ENCODE results near the gene LKAAEAR1. TPM values are rescaled to one million over a fixed set of nuclear protein-coding genes. Genes with fewer than 3 reads are reported as not detected.

The LKAAEAR1 gene
- total RNA-seq, 2 experiments from 2014 or later = not detected

DNA sequence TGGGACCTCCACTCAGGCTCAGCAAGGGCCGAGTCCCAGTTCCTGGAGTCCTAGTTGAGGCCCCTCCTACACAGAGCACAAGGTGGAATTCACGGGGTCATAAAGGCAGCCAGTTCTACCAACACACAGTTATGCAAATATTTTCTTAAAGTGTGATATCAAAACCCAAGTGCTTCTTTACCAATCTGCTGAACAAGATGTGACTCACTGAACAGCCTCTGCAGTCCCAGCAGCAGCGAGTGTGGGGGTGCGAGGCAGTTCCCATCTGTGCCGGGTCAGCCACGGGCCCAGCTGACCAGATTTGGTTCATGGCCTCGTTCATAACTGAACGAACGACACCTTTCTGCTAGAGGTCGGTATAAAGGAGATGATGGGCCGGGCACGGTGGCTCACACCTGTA, 25.7 kb downstream of the LKAAEAR1 start:
- Mint-ChIP-seq H3K27ac (no peak overlapping the region), H3K4me3 (peak overlapping the region; percentile 38), H3K4me1 (peaks cover 38% of the 10 kb centered on the region), H3K9me3 (ENCODE audit: low read depth) (no peaks in the 10 kb centered on the region), H3K27me3 (no peaks in the 10 kb centered on the region), H3K36me3 (no peaks in the 10 kb centered on the region)
- no peak for ATAC-seq
- CTCF ChIA-PET = interaction anchor here (0.7 to 7.4 kb wide), 3 partner anchors 8 to 79 kb away, joined by 3 to 133 read pairs (median 18); partner anchors contain the start of genes C20orf204, PRPF6 and SAMD10
- DNase-seq = no peak

GRCh38 chr20:64057628-64058498, 26.3 kb downstream of the LKAAEAR1 start:
- H3K4me1 Mint-ChIP-seq = peaks cover 37% of the 10 kb centered on the region
- CTCF ChIA-PET = interaction anchor here (0.8 to 7.4 kb wide), 15 partner anchors 8 to 520 kb away, joined by 3 to 133 read pairs (median 4); partner anchors contain the start of genes C20orf204, PRPF6, TPD52L2 and UCKL1
- DNase-seq (peak; percentile 89), ATAC-seq (peak; percentile 81)
- peak overlapping the region; percentile 80 for H3K27ac Mint-ChIP-seq
- H3K4me3 Mint-ChIP-seq = peak overlapping the region; percentile 64
- no peaks in the 10 kb centered on the region for H3K9me3 Mint-ChIP-seq (ENCODE audit: low read depth)
- H3K36me3 Mint-ChIP-seq = no peaks in the 10 kb centered on the region
- no peaks in the 10 kb centered on the region for H3K27me3 Mint-ChIP-seq

- no peaks in the 10 kb centered on the region for H3K27me3 Mint-ChIP-seq
- CTCF ChIA-PET = interaction anchor here (0.8 to 7.4 kb wide), 15 partner anchors 9 to 519 kb away, joined by 3 to 133 read pairs (median 4); partner anchors contain the start of genes C20orf204, PRPF6, TPD52L2 and UCKL1
- peak; percentile 41 for ATAC-seq
- peaks cover 32% of the 10 kb centered on the region for H3K4me1 Mint-ChIP-seq
- no peaks in the 10 kb centered on the region for H3K9me3 Mint-ChIP-seq (ENCODE audit: low read depth)
- peak overlapping the region; percentile 64 for H3K4me3 Mint-ChIP-seq
- no peaks in the 10 kb centered on the region for H3K36me3 Mint-ChIP-seq
- no peak for DNase-seq
- peak overlapping the region; percentile 80 for H3K27ac Mint-ChIP-seq
Observed at GRCh38 chr20:64056889-64057627, 27.1 kb downstream of the LKAAEAR1 start.

DNA sequence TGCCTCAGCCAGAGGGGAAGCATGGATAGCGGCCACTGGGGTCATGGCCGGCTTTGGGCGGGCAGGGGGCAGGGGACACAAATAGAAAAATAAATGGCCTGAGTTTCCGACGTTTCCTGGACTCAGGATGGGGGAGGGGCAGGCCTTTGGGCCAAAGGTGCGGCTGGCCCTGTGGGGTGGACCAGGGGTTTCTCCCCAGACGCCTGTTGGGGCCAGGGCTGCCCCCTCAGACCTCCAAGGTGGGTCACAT, 27.6 kb downstream of the LKAAEAR1 start:
- no peak overlapping the region for H3K27ac Mint-ChIP-seq
- no peaks in the 10 kb centered on the region for H3K36me3 Mint-ChIP-seq
- no peak overlapping the region for H3K4me3 Mint-ChIP-seq
- ATAC-seq (no peak), DNase-seq (no peak)
- CTCF ChIA-PET = interaction anchor here (7.4 kb wide), 1 partner anchor 16 kb away, joined by 133 read pairs; the partner anchor contains the start of gene C20orf204
- H3K4me1 Mint-ChIP-seq = peaks cover 30% of the 10 kb centered on the region
- H3K27me3 Mint-ChIP-seq = peaks cover 4% of the 10 kb centered on the region
- no peaks in the 10 kb centered on the region for H3K9me3 Mint-ChIP-seq (ENCODE audit: low read depth)

- DNase-seq (no peak), ATAC-seq (no peak)
- peaks cover 30% of the 10 kb centered on the region for H3K4me1 Mint-ChIP-seq
- CTCF ChIA-PET = interaction anchor here (7.4 kb wide), 1 partner anchor 15 kb away, joined by 133 read pairs; the partner anchor contains the start of gene C20orf204
- H3K36me3 Mint-ChIP-seq = no peaks in the 10 kb centered on the region
- H3K27me3 Mint-ChIP-seq = peaks cover 8% of the 10 kb centered on the region
- H3K4me3 Mint-ChIP-seq = no peak overlapping the region
- no peaks in the 10 kb centered on the region for H3K9me3 Mint-ChIP-seq (ENCODE audit: low read depth)
- H3K27ac Mint-ChIP-seq = no peak overlapping the region
Observed at GRCh38 chr20:64055893-64056638, 28.1 kb downstream of the LKAAEAR1 start.

- ATAC-seq = no peak
- peaks cover 14% of the 10 kb centered on the region for H3K27me3 Mint-ChIP-seq
- peak overlapping the region; percentile 68 for H3K27ac Mint-ChIP-seq
- H3K9me3 Mint-ChIP-seq (ENCODE audit: low read depth) = no peaks in the 10 kb centered on the region
- H3K4me3 Mint-ChIP-seq = no peak overlapping the region
- DNase-seq = no peak
- CTCF ChIA-PET = interaction anchor here (1.8 to 7.4 kb wide), 3 partner anchors 16 to 75 kb away, joined by 5 to 78 read pairs (median 12); partner anchors contain the start of genes PRPF6 and SAMD10
- peaks cover 30% of the 10 kb centered on the region for H3K4me1 Mint-ChIP-seq
- H3K36me3 Mint-ChIP-seq = no peaks in the 10 kb centered on the region
Observed at GRCh38 chr20:64055396-64055892, 28.8 kb downstream of the LKAAEAR1 start.

GRCh38 chr20:64053841-64054661, 30.1 kb downstream of the LKAAEAR1 start:
- DNase-seq (no peak), ATAC-seq (no peak)
- Mint-ChIP-seq H3K27ac (no peak overlapping the region), H3K27me3 (peaks cover 19% of the 10 kb centered on the region), H3K4me1 (peaks cover 30% of the 10 kb centered on the region), H3K36me3 (no peaks in the 10 kb centered on the region), H3K4me3 (no peak overlapping the region), H3K9me3 (ENCODE audit: low read depth) (no peaks in the 10 kb centered on the region)
- CTCF ChIA-PET = interaction anchor here (1.0 to 7.4 kb wide), 8 partner anchors 8 to 74 kb away, joined by 3 to 78 read pairs (median 6); partner anchors contain the start of genes OPRL1, PRPF6 and SAMD10

DNA sequence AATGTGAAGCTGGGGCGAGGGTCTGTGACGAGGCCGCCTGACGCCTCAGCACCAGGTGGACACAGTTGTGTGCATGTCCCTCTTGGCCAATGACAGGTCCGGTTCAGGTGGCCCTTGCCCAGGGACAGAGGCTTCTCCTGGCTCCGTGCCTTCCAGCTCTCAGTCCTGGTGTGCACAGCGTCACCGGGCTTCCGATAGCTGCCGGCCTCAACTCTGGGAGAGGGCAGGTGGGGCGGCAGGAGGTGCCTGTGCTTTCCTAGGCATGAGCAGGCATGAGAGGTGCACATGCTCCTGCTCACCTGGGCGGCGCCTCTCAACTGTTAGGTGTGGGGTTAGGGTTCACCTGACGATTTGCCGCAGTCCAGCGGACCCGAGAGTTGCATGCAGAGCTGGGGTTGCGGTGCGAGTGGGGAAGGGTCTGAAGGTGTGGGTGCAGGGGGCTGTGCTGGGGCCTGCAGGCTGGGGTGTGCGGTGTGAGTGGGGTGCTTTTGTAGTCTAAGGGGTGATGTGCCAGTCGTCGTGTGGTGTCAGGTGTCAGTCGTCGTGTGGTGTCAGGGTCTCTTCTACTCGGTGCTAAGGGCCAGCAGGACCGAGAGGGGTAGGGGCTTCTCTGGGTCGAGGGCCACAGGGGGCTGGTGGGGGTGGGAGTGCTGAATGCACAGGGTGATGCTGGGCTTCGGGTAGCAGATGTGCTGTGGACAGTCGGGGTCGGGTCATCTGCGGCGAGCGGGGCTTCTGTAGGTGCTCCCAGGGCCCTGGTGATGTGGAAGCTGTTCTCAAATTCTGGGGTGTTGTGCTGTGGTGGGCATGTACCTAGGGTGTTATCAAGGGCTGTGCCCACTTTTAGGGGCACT, 31.0 kb downstream of the LKAAEAR1 start:
- Mint-ChIP-seq H3K4me3 (no peak overlapping the region), H3K9me3 (ENCODE audit: low read depth) (no peaks in the 10 kb centered on the region), H3K27me3 (peaks cover 21% of the 10 kb centered on the region), H3K4me1 (peaks cover 27% of the 10 kb centered on the region), H3K36me3 (no peaks in the 10 kb centered on the region), H3K27ac (no peak overlapping the region)
- no peak for ATAC-seq
- no peak for DNase-seq
- CTCF ChIA-PET = interaction anchor here (1.5 to 7.4 kb wide), 7 partner anchors 9 to 73 kb away, joined by 3 to 78 read pairs (median 7); partner anchors contain the start of genes PRPF6 and SAMD10

GRCh38 chr20:64052326-64052722, 31.9 kb downstream of the LKAAEAR1 start:
- CTCF ChIA-PET = interaction anchor here (1.5 to 7.4 kb wide), 4 partner anchors 10 to 67 kb away, joined by 4 to 78 read pairs (median 10); no protein-coding TSS in a partner anchor
- Mint-ChIP-seq H3K27ac (no peak overlapping the region), H3K9me3 (ENCODE audit: low read depth) (no peaks in the 10 kb centered on the region), H3K4me1 (peaks cover 20% of the 10 kb centered on the region), H3K4me3 (no peak overlapping the region), H3K27me3 (peaks cover 28% of the 10 kb centered on the region), H3K36me3 (no peaks in the 10 kb centered on the region)
- ATAC-seq (no peak), DNase-seq (no peak)

DNA sequence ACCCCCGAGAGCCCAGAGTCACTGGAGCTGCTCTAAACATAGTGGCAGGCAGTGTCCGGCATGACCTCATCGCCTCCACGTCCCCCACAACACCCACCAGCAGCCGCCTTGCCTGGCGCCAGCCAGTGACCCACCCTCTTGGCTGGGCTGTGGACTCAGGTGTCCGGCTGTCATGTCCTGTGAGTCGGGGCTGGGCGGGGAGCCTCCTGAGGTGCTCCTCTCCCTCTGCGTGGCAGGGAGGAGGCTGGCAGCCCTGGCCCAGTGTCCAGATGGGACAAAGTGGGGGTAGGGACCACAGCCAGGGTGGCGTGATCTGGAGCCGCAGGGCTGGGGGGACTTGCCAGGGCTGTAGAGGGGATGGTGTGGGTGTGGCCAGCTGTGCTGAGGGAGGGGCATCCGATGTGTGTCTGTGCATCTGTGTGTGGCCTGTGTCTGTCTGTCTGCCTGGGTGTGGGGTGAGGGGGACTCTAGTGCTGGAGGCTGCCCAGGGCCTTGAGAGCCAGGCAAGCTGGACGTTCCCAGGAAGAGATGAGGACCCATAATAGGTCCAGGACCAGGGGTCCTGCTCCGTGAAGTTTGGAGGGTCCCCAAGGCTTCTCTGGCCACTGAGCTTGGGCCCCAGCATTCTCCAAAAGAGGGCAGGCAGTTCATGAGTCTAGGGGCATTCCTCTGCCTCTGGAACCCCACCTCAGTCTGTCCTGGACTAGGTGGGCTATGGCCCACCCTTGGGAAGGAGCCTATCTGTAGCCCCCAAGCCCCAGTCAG, 32.5 kb downstream of the LKAAEAR1 start:
- Mint-ChIP-seq H3K4me3 (no peak overlapping the region), H3K36me3 (no peaks in the 10 kb centered on the region), H3K9me3 (ENCODE audit: low read depth) (no peaks in the 10 kb centered on the region), H3K27me3 (peaks cover 34% of the 10 kb centered on the region), H3K27ac (no peak overlapping the region), H3K4me1 (peaks cover 15% of the 10 kb centered on the region)
- CTCF ChIA-PET = interaction anchor here (3.4 to 7.4 kb wide), 2 partner anchors 12 to 19 kb away, joined by 12 to 78 read pairs; no protein-coding TSS in a partner anchor
- DNase-seq (no peak), ATAC-seq (no peak)

DNA sequence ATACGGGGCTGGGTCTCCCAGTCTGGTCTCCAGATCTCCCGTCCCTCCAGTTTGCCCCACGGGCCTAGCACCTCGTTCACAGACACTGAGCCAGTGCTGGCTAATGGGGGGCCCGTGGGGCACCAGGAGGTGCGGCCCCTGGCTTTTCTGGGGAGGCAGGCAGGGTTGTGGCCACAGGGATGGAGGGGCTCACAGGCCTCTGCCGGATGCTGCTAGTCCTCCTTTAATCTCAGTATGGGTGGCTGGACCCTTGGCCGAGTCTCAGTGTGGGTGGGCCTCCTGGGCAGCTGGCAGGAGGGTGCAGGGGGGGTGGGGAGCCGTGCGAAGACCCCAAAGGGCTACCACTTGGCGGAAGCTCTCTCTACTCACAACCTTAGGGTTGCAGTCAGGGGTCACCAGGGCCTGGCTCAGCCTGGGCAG, 33.2 kb downstream of the LKAAEAR1 start:
- CTCF ChIA-PET = interaction anchor here (7.4 kb wide), 1 partner anchor 12 kb away, joined by 78 read pairs; no protein-coding TSS in a partner anchor
- H3K27ac Mint-ChIP-seq = no peak overlapping the region
- ATAC-seq (no peak), DNase-seq (no peak)
- H3K9me3 Mint-ChIP-seq (ENCODE audit: low read depth) = no peaks in the 10 kb centered on the region
- peaks cover 40% of the 10 kb centered on the region for H3K27me3 Mint-ChIP-seq
- H3K4me3 Mint-ChIP-seq = no peak overlapping the region
- H3K36me3 Mint-ChIP-seq = no peaks in the 10 kb centered on the region
- H3K4me1 Mint-ChIP-seq = peaks cover 15% of the 10 kb centered on the region
